GM12878 (cell line): ENCODE results near the gene PNMA8C. TPM values are rescaled to one million over a fixed set of nuclear protein-coding genes. Genes with fewer than 3 reads are reported as not detected.
A peak's percentile ranks its signal among the peaks of the same experiment; 100 is the strongest.

Experiments
- ATAC-seq: fragments of 200-7000 bp; cut with Tn5 transposase; 3 replicates; pipeline ENCODE4 v1.9.1; 2020; ENCODE audit warnings: mild to moderate bottlenecking, moderate library complexity
- BruUV-seq: library from RNA; stranded (reverse); fragments of 400-500 nt; replicated peaks from 2 replicates; lab custom pipeline; 2021; lab: Mats Ljungman, UMichigan
- CTCF ChIA-PET: fragments of 300-600 bp; sonication (Branson Sonifier 250); formaldehyde crosslinking; extraction: SDS; loops from one replicate; lab custom pipeline; 2021; ENCODE audit warnings: inconsistent platforms; lab: Yijun Ruan, JAX
- POLR2A ChIA-PET: fragments of 350-600 bp; formaldehyde crosslinking; extraction: SDS; loops from one replicate; lab custom pipeline; 2021; ENCODE audit warnings: inconsistent platforms; lab: Charles Lee
- RAD21 ChIA-PET: fragments of 300-600 bp; sonication (Branson Sonifier 250); formaldehyde crosslinking; loops from one replicate; lab custom pipeline; 2023; ENCODE audit warnings: antibody characterized with exemption; ENCODE audit not compliant: unreplicated experiment; lab: Charles Lee
- SMC1A ChIA-PET: fragments of 300-600 bp; sonication (Branson Sonifier 250); formaldehyde crosslinking; loops from one replicate; lab custom pipeline; 2023; ENCODE audit not compliant: unreplicated experiment, uncharacterized antibody; lab: Charles Lee
- DNase-seq: peaks from one replicate; pipeline ENCODE4 v3.0.0-alpha.2; 2011; ENCODE audit warnings: low read depth, low spot score
- FAIRE-seq: peaks from 3 replicates; lab custom pipeline; 2011; peaks lifted over from hg19 to GRCh38; lab: Jason Lieb, UNC
- H2AFZ ChIP-seq: 2 replicates; pipeline ENCODE4 v1.6.0; 2011; ENCODE audit warnings: low read depth, low read length, control low read depth; ENCODE audit not compliant: control insufficient read depth
- H3K27ac ChIP-seq: 2 replicates; pipeline ENCODE4 v1.5.1; 2011; ENCODE audit warnings: control low read depth; ENCODE audit not compliant: control insufficient read depth, insufficient read depth
- H3K27me3 ChIP-seq, 2 experiments: replicated peaks in 1 of 2; 2 replicates each; pipeline versions ENCODE4 v1.6.0 to v1.6.1; 2011; ENCODE audit warnings: low read length in 1 of 2; ENCODE audit not compliant: control insufficient read depth in 2 of 2, insufficient read depth in 2 of 2
- H3K36me3 ChIP-seq, 2 experiments: 2 replicates each; pipeline ENCODE4 v1.5.1; 2011; ENCODE audit warnings: low read length in 1 of 2; ENCODE audit not compliant: control insufficient read depth in 2 of 2, insufficient read depth in 2 of 2
- H3K4me1 ChIP-seq: 2 replicates; pipeline ENCODE4 v1.6.1; 2011; ENCODE audit warnings: mild to moderate bottlenecking, low read length, moderate library complexity, mixed read lengths; ENCODE audit not compliant: control insufficient read depth, insufficient read depth
- H3K4me2 ChIP-seq: 2 replicates; pipeline ENCODE4 v1.6.0; 2011; ENCODE audit warnings: control low read depth; ENCODE audit not compliant: control insufficient read depth, insufficient read depth
- H3K4me3 ChIP-seq: fragments of 200-600 bp; sonication (generic); 2 replicates; pipeline ENCODE4 v1.5.1; 2016
- H3K79me2 ChIP-seq: 2 replicates; pipeline ENCODE4 v1.6.0; 2011; ENCODE audit warnings: low read length; ENCODE audit not compliant: control insufficient read depth, insufficient read depth
- H3K9ac ChIP-seq: 2 replicates; pipeline ENCODE4 v1.8.0; 2011; ENCODE audit warnings: low read length, control low read depth, mixed read lengths; ENCODE audit not compliant: control insufficient read depth, insufficient read depth
- H3K9me3 ChIP-seq: replicated peaks from 3 replicates; pipeline ENCODE4 v1.5.1; 2011; ENCODE audit warnings: mild to moderate bottlenecking, low read length; ENCODE audit not compliant: control insufficient read depth, insufficient read depth
- H4K20me1 ChIP-seq: 2 replicates; pipeline ENCODE4 v1.6.0; 2011; ENCODE audit not compliant: control insufficient read depth, insufficient read depth
- BCL3 ChIP-seq: IDR thresholded peaks from 2 replicates; pipeline ENCODE4 v1.6.1; 2011; ENCODE audit warnings: borderline replicate concordance, low read depth, mild to moderate bottlenecking, moderate library complexity, low read length; ENCODE audit not compliant: insufficient read depth, poor library complexity, severe bottlenecking
- BMI1 ChIP-seq: fragments of 450-650 bp; IDR thresholded peaks from 2 replicates; pipeline ENCODE4 v1.6.1; 2016; ENCODE audit warnings: mild to moderate bottlenecking, moderate library complexity, borderline replicate concordance
- ESRRA ChIP-seq: IDR thresholded peaks from 2 replicates; pipeline ENCODE4 v1.6.1; 2012; ENCODE audit warnings: mild to moderate bottlenecking, low read length, improper control_type of control experiment
- EZH2 ChIP-seq: IDR thresholded peaks from 2 replicates; pipeline ENCODE4 v1.6.1; 2012; ENCODE audit warnings: low read depth, mild to moderate bottlenecking, control low read depth, inconsistent platforms, low read length, borderline replicate concordance; ENCODE audit not compliant: control insufficient read depth
- GATAD2B ChIP-seq: fragments of 450-650 bp; conservative IDR thresholded peaks from 2 replicates; pipeline ENCODE4 v1.6.1; 2017; ENCODE audit warnings: low read depth, mild to moderate bottlenecking, moderate library complexity
- HCFC1 ChIP-seq: fragments of 150-350 bp; IDR thresholded peaks from 2 replicates; pipeline ENCODE4 v1.6.1; 2014; ENCODE audit warnings: low read length
- IRF4 ChIP-seq: IDR thresholded peaks from 2 replicates; pipeline ENCODE4 v1.6.1; 2011; ENCODE audit warnings: low read depth, low read length
- MTA3 ChIP-seq: IDR thresholded peaks from 2 replicates; pipeline ENCODE4 v1.6.1; 2012; ENCODE audit warnings: low read length, inconsistent platforms, borderline replicate concordance
- MYB ChIP-seq: fragments of 150-350 bp; IDR thresholded peaks from 2 replicates; pipeline ENCODE4 v1.6.1; 2014; ENCODE audit warnings: mild to moderate bottlenecking, low read depth, low read length, borderline replicate concordance
- NFIC ChIP-seq: IDR thresholded peaks from 2 replicates; pipeline ENCODE4 v1.6.1; 2012; ENCODE audit warnings: low read depth, mild to moderate bottlenecking, inconsistent platforms, low read length, moderate library complexity
- PAX8 ChIP-seq: fragments of 450-650 bp; IDR thresholded peaks from 2 replicates; pipeline ENCODE4 v1.6.1; 2017; ENCODE audit warnings: mild to moderate bottlenecking, moderate library complexity
- PML ChIP-seq: IDR thresholded peaks from 2 replicates; pipeline ENCODE4 v1.6.1; 2012; ENCODE audit warnings: low read length, inconsistent platforms
- RBBP5 ChIP-seq: fragments of 200-600 bp; sonication (generic); conservative IDR thresholded peaks from 2 replicates; pipeline ENCODE4 v1.6.1; 2016
- RELB ChIP-seq: fragments of 450-650 bp; IDR thresholded peaks from 2 replicates; pipeline ENCODE4 v1.6.1; 2017; ENCODE audit warnings: low read depth, mild to moderate bottlenecking, moderate library complexity
- TCF3 ChIP-seq: IDR thresholded peaks from 2 replicates; pipeline ENCODE4 v1.6.1; 2012; ENCODE audit warnings: low read depth, mild to moderate bottlenecking, low read length, borderline replicate concordance; ENCODE audit not compliant: insufficient read depth
- WRNIP1 ChIP-seq: IDR thresholded peaks from 2 replicates; pipeline ENCODE4 v1.6.1; 2011; ENCODE audit warnings: low read depth, low read length, improper control_type of control experiment, borderline replicate concordance
- ZNF217 ChIP-seq: fragments of 450-650 bp; IDR thresholded peaks from 2 replicates; pipeline ENCODE4 v1.6.1; 2017; ENCODE audit warnings: antibody characterized with exemption, mild to moderate bottlenecking
- ZNF274 ChIP-seq: IDR thresholded peaks from one replicate; pipeline ENCODE4 v1.8.0; 2011; ENCODE audit not compliant: insufficient read length, insufficient read depth
- ZZZ3 ChIP-seq: IDR thresholded peaks from 2 replicates; pipeline ENCODE4 v1.6.1; 2011; ENCODE audit warnings: low read depth; ENCODE audit not compliant: control insufficient read depth, insufficient read length
- WGBS: methylation state at CpG from one replicate; pipeline ENCODE4 v1.1.6; 2016; ENCODE audit warnings: low lambda C conversion rate; ENCODE audit not compliant: insufficient replicate concordance, insufficient coverage; ENCODE audit errors: missing lambda C conversion rate; 5-methylcytosine and 5-hydroxymethylcytosine counted together
- in situ Hi-C: fragments of 300-500 bp; cut with MboI; formaldehyde crosslinking; loops from 9 replicates; pipeline ENCODE4 v1.14.3; 2018; ENCODE audit warnings: mixed read lengths
- intact Hi-C: fragments of 100-400 bp; cut with micrococcal nuclease; formaldehyde crosslinking; loops from one replicate; pipeline ENCODE4 v1.14.2; 2022; ENCODE audit not compliant: unreplicated experiment
- polyA plus RNA-seq, 11 experiments: library from polyadenylated mRNA; depleted of rRNA in 4 of 11; unstranded in 6 of 11; stranded (reverse) in 5 of 11; fragments of >200 nt; fragmentation: Nextera tagmentation in 4 of 11; fragmentation: Illumina TruSeq in 1 of 11; extraction: Ambion mirVana in 4 of 11; extraction: Trizol in 1 of 11; gene quantifications; 1 replicate in 1 of 11; 2 replicates in 10 of 11; pipeline versions ENCODE4 v1.2.1 to v1.2.3, GENCODE V29; 2011 to 2016; ENCODE audit warnings: inconsistent platforms in 2 of 11, missing spikeins in 2 of 11, low read depth in 1 of 11
- total RNA-seq, 4 experiments: library from RNA; depleted of rRNA in 3 of 4; stranded (reverse); fragments of >200 nt in 3 of 4; fragmentation: Illumina TruSeq in 1 of 4; extraction: Trizol in 1 of 4; gene quantifications; 2 replicates each; pipeline versions ENCODE4 v1.2.1 to v1.2.3, GENCODE V29; 2013 to 2021
- TF ChIP-seq, protein P1 (sequence below): IDR thresholded peaks from 2 replicates; pipeline ENCODE4 v1.6.1; 2011; ENCODE audit warnings: low read depth, mild to moderate bottlenecking, low read length, moderate library complexity, borderline replicate concordance; ENCODE audit errors: extremely low read depth

PNMA8C gene
- total and polyA plus RNA-seq, 10 of the 15 experiments (the other 5 are each of a cell fraction or from before 2014, with no cell fraction given) = not detected

GRCh38 chr19:46393456-46394401, 35.0 kb downstream of the PNMA8C start:
- POLR2A ChIA-PET = no interaction called here
- Histone ChIP-seq H3K27me3 (no peaks in the 10 kb centered on the region), H3K4me2 (no peak overlapping the region), H3K79me2 (no peaks in the 10 kb centered on the region), H3K36me3 (peaks cover 18% of the 10 kb centered on the region in 2 experiments), H4K20me1 (no peaks in the 10 kb centered on the region), H3K27ac (no peak overlapping the region), H3K9me3 (no peaks in the 10 kb centered on the region)
- WGBS = 85% methylated on average over 20 of the region's 21 CpGs
- CTCF ChIA-PET = interaction anchor here (0.7 to 3.5 kb wide), 7 partner anchors 9 to 121 kb away, joined by 3 to 20 read pairs (median 3); partner anchors contain the start of gene PPP5C
- SMC1A ChIA-PET = interaction anchor here (1.2 to 2.8 kb wide), 2 partner anchors 35 to 94 kb away, joined by 3 to 9 read pairs; no protein-coding TSS in a partner anchor
- RAD21 ChIA-PET = interaction anchor here (1.1 kb wide), 1 partner anchor 93 kb away, joined by 4 read pairs; no protein-coding TSS in a partner anchor
- no peak; the same call in 2 of the 3 replicates for ATAC-seq
- in situ Hi-C loops = no loop called here
- no peak for TF ChIP-seq HCFC1
- no peak for TF ChIP-seq MYB
- TF ChIP-seq GATAD2B = no peak
- no peak for TF ChIP-seq ESRRA
- no peak for TF ChIP-seq ZNF217
- TF ChIP-seq PML = no peak
- TF ChIP-seq RBBP5 = no peak
- TF ChIP-seq BMI1 = no peak
- no peak for TF ChIP-seq BCL3
- no peak for TF ChIP-seq PAX8
- no peak for TF ChIP-seq ZNF274
- TF ChIP-seq NFIC = no peak
- no peak for TF ChIP-seq EZH2
- no peak for TF ChIP-seq ZZZ3
- TF ChIP-seq IRF4 = no peak
- TF ChIP-seq MTA3 = no peak
- no peak for TF ChIP-seq TCF3
- no peak for TF ChIP-seq WRNIP1
- TF ChIP-seq, protein P1, sequence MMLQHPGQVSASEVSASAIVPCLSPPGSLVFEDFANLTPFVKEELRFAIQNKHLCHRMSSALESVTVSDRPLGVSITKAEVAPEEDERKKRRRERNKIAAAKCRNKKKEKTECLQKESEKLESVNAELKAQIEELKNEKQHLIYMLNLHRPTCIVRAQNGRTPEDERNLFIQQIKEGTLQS = no peak
- TF ChIP-seq RELB = no peak
- TF ChIP-seq, all 136 proteins: peak for 0
- no peak for FAIRE-seq
- BruUV-seq = TSS peak; percentile 47
- Histone ChIP-seq H3K9ac (no peak overlapping the region), H2AFZ (no peak overlapping the region), H3K4me1 (no peaks in the 10 kb centered on the region), H3K4me3 (no peak overlapping the region)
- intact Hi-C loops = loop anchor here (2.0 to 10.0 kb wide), 2 partner anchors 95 to 109 kb away; no protein-coding TSS in a partner anchor
- no peak for DNase-seq
